LNCaP clone FGC (cell line): ENCODE data around the gene REXO1.

Experiments used
- DNase-seq: peaks from one replicate; pipeline ENCODE4 v3.0.0-alpha.2; 2011; ENCODE audit warnings: low read depth
- H3K4me3 ChIP-seq: 2 replicates; pipeline ENCODE4 v1.5.1; 2011; ENCODE audit warnings: mild to moderate bottlenecking, low read depth, low read length, control low read depth
- CTCF ChIP-seq: IDR thresholded peaks from 2 replicates; pipeline ENCODE4 v1.5.1; 2012; ENCODE audit warnings: mild to moderate bottlenecking; ENCODE audit not compliant: control insufficient read depth, insufficient read depth; ENCODE audit errors: extremely low read depth

REXO1 gene

GRCh38 chr19:1858412-1859081 lies 10.3 kb upstream of the REXO1 start:
- no peak for DNase-seq
- TF ChIP-seq CTCF, result no peak
- H3K4me3 ChIP-seq, result no peak overlapping the region

- DNase-seq, result no peak
- no peak for TF ChIP-seq CTCF
- peak overlapping the region; percentile 46 for H3K4me3 ChIP-seq
Observed at GRCh38 chr19:1857648-1858326, 9.5 kb upstream of the REXO1 start.

GRCh38 chr19:1856698-1857603 lies 8.7 kb upstream of the REXO1 start:
- H3K4me3 ChIP-seq, result peak overlapping the region; percentile 46
- no peak for TF ChIP-seq CTCF
- peak; percentile 63 for DNase-seq

- TF ChIP-seq CTCF, result no peak
- no peak for DNase-seq
- no peak overlapping the region for H3K4me3 ChIP-seq
Observed at GRCh38 chr19:1856345-1856697, 8.0 kb upstream of the REXO1 start.

- no peak for TF ChIP-seq CTCF
- peak overlapping the region; percentile 45 for H3K4me3 ChIP-seq
- no peak for DNase-seq
Observed at GRCh38 chr19:1855828-1856255, 7.6 kb upstream of the REXO1 start.

GRCh38 chr19:1855040-1855827 lies 7.0 kb upstream of the REXO1 start:
- peak; percentile 53 for DNase-seq
- H3K4me3 ChIP-seq, result peak overlapping the region; percentile 45
- no peak for TF ChIP-seq CTCF
